Measurements from ENCODE around the gene CDH4.

- TF ChIP-seq, protein P1, sequence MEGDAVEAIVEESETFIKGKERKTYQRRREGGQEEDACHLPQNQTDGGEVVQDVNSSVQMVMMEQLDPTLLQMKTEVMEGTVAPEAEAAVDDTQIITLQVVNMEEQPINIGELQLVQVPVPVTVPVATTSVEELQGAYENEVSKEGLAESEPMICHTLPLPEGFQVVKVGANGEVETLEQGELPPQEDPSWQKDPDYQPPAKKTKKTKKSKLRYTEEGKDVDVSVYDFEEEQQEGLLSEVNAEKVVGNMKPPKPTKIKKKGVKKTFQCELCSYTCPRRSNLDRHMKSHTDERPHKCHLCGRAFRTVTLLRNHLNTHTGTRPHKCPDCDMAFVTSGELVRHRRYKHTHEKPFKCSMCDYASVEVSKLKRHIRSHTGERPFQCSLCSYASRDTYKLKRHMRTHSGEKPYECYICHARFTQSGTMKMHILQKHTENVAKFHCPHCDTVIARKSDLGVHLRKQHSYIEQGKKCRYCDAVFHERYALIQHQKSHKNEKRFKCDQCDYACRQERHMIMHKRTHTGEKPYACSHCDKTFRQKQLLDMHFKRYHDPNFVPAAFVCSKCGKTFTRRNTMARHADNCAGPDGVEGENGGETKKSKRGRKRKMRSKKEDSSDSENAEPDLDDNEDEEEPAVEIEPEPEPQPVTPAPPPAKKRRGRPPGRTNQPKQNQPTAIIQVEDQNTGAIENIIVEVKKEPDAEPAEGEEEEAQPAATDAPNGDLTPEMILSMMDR (tag by site-specific recombination; IDR thresholded peaks at IDR 0.05): no peak
- TF ChIP-seq, protein P2, sequence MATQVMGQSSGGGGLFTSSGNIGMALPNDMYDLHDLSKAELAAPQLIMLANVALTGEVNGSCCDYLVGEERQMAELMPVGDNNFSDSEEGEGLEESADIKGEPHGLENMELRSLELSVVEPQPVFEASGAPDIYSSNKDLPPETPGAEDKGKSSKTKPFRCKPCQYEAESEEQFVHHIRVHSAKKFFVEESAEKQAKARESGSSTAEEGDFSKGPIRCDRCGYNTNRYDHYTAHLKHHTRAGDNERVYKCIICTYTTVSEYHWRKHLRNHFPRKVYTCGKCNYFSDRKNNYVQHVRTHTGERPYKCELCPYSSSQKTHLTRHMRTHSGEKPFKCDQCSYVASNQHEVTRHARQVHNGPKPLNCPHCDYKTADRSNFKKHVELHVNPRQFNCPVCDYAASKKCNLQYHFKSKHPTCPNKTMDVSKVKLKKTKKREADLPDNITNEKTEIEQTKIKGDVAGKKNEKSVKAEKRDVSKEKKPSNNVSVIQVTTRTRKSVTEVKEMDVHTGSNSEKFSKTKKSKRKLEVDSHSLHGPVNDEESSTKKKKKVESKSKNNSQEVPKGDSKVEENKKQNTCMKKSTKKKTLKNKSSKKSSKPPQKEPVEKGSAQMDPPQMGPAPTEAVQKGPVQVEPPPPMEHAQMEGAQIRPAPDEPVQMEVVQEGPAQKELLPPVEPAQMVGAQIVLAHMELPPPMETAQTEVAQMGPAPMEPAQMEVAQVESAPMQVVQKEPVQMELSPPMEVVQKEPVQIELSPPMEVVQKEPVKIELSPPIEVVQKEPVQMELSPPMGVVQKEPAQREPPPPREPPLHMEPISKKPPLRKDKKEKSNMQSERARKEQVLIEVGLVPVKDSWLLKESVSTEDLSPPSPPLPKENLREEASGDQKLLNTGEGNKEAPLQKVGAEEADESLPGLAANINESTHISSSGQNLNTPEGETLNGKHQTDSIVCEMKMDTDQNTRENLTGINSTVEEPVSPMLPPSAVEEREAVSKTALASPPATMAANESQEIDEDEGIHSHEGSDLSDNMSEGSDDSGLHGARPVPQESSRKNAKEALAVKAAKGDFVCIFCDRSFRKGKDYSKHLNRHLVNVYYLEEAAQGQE (tag by site-specific recombination; IDR thresholded peaks at IDR 0.05): no peak
- TF ChIP-seq ZNF621 (tag by site-specific recombination; IDR thresholded peaks at IDR 0.05) (no peak), TCF7L2 (IDR thresholded peaks at IDR 0.05; ENCODE audit: borderline replicate concordance, low read depth, low read length) (no peak), ZNF23 (tag by site-specific recombination; IDR thresholded peaks at IDR 0.05; ENCODE audit: borderline replicate concordance) (no peak)
Observed at GRCh38 chr20:61746147-61746646, 494.1 kb downstream of the CDH4 start.
